ENCODE measurements around the gene ZNF784.
"Not testable (repeated sequence)": the region's sequence is repeated elsewhere in the genome, so short reads cannot be mapped to it uniquely, and the experiment has no call there.

Gene ZNF784

DNA sequence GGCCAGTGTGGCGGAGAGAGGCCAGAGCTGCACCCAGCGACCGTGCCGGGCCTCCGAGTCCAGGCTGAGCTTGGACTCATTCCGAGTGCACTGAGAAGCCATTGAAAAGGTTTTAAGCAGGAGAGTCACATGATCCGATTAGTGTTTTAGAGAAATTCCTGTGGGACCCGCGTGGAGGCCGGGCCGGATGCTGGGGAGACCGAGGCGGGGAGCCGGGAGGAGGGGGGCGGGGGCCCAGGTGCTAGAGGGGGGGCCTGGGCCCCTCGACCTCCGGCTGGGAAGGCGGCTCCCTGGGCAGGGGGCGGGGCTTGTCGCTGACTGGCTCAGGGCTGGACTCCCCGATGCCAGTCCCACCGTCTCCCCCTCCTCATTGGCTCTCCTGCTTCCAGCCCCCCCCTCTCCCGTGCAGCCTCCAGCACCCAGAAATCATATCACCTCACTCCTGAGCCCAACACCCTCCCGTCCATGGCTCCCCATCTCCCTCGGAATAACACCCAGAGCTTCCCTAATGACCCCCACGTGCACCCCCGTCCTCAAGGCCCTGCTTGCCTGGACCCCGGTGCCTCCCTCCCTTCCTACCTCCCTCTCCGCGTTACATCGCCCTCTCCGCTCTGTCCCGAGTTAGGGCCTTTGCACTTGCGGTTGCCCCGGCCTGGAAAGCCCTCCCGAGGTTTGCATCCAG is 38.6 kb downstream of the ZNF784 start:
- WGBS, result 6% methylated on average over 32 of the region's 36 CpGs
- peak overlapping the region; percentile 75 to 93 for H2BK12ac ChIP-seq (ENCODE audit: low read length in 2 of 2)
- no peaks in the 10 kb centered on the region for H3K36me3 ChIP-seq (ENCODE audit: control insufficient read depth in 1 of 2, insufficient read depth in 2 of 2, low read depth in 1 of 2, low read length in 2 of 2)
- peak overlapping the region; percentile 46 to 99 for H3K4ac ChIP-seq (ENCODE audit: low read depth in 1 of 2, low read length in 2 of 2)
- peak overlapping the region; percentile 96 for H2AK5ac ChIP-seq (ENCODE audit: low read length, severe bottlenecking)
- H3K18ac ChIP-seq (ENCODE audit: low read depth in 1 of 2, low read length in 2 of 2), result peak overlapping the region; percentile 91 to 97
- H3K9me3 ChIP-seq (ENCODE audit: control insufficient read depth, low read length), result no peaks in the 10 kb centered on the region
- H2AFZ ChIP-seq (ENCODE audit: low read depth, low read length), result peak overlapping the region; percentile 94
- peak overlapping the region; percentile 72 for H3K4me2 ChIP-seq (ENCODE audit: low read length, poor library complexity, severe bottlenecking)
- peak overlapping the region; percentile 100 for H4K8ac ChIP-seq (ENCODE audit: low read length)
- H3K9ac ChIP-seq (ENCODE audit: low read length), result peak overlapping the region; percentile 80
- peak overlapping the region; percentile 11 to 65 for H3K4me3 ChIP-seq (ENCODE audit: insufficient read depth in 1 of 2, low read depth in 1 of 2, low read length in 2 of 2)
- peak overlapping the region; percentile 98 for H4K91ac ChIP-seq (ENCODE audit: low read length)
- no peaks in the 10 kb centered on the region for H3K79me1 ChIP-seq (replicated peaks; ENCODE audit: low read length, poor library complexity, severe bottlenecking)
- H3K4me1 ChIP-seq (ENCODE audit: control insufficient read depth, insufficient read depth, low read depth, low read length), result peaks cover 34% of the 10 kb centered on the region
- H3K14ac ChIP-seq (ENCODE audit: low read length in 2 of 2), result peak overlapping the region in 1 of 2 experiments; percentile 86
- H3K27ac ChIP-seq (ENCODE audit: low read length, poor library complexity, severe bottlenecking), result peak overlapping the region; percentile 100
- peak overlapping the region in 1 of 2 experiments; percentile 95 for H3K23ac ChIP-seq (ENCODE audit: low read length in 2 of 2)
- peak overlapping the region; percentile 86 for H2BK120ac ChIP-seq (ENCODE audit: low read depth, low read length)
- H2BK15ac ChIP-seq (ENCODE audit: low read depth, poor library complexity, severe bottlenecking), result peak overlapping the region; percentile 29
- peak overlapping the region; percentile 99 for H2BK5ac ChIP-seq (ENCODE audit: low read depth, low read length, poor library complexity, severe bottlenecking)
- H3K27me3 ChIP-seq (ENCODE audit: control insufficient read depth in 1 of 2, insufficient read depth in 1 of 2, low read length in 2 of 2), result no peaks in the 10 kb centered on the region
- peak; percentile 77 for DNase-seq

GRCh38 chr19:55584871-55585270 is 39.5 kb downstream of the ZNF784 start:
- peak overlapping the region; percentile 100 for H3K27ac ChIP-seq (ENCODE audit: low read length, poor library complexity, severe bottlenecking)
- DNase-seq, result no peak
- 85% methylated on average over 11 of the region's 11 CpGs for WGBS
- H3K9ac ChIP-seq (ENCODE audit: low read length), result no peak overlapping the region
- H2BK5ac ChIP-seq (ENCODE audit: low read depth, low read length, poor library complexity, severe bottlenecking), result peak overlapping the region; percentile 74
- no peak overlapping the region for H2BK15ac ChIP-seq (ENCODE audit: low read depth, poor library complexity, severe bottlenecking)
- no peak overlapping the region for H3K4ac ChIP-seq (ENCODE audit: low read depth in 1 of 2, low read length in 2 of 2)
- H3K4me2 ChIP-seq (ENCODE audit: low read length, poor library complexity, severe bottlenecking), result no peak overlapping the region
- no peak overlapping the region for H3K18ac ChIP-seq (ENCODE audit: low read depth in 1 of 2, low read length in 2 of 2)
- H3K79me1 ChIP-seq (replicated peaks; ENCODE audit: low read length, poor library complexity, severe bottlenecking), result no peaks in the 10 kb centered on the region
- no peak overlapping the region for H3K14ac ChIP-seq (ENCODE audit: low read length in 2 of 2)
- H4K8ac ChIP-seq (ENCODE audit: low read length), result no peak overlapping the region
- peaks cover 34% of the 10 kb centered on the region for H3K4me1 ChIP-seq (ENCODE audit: control insufficient read depth, insufficient read depth, low read depth, low read length)
- H2AFZ ChIP-seq (ENCODE audit: low read depth, low read length), result no peak overlapping the region
- no peak overlapping the region for H4K91ac ChIP-seq (ENCODE audit: low read length)
- H3K9me3 ChIP-seq (ENCODE audit: control insufficient read depth, low read length), result no peaks in the 10 kb centered on the region
- peak overlapping the region; percentile 63 for H2AK5ac ChIP-seq (ENCODE audit: low read length, severe bottlenecking)
- no peaks in the 10 kb centered on the region for H3K27me3 ChIP-seq (ENCODE audit: control insufficient read depth in 1 of 2, insufficient read depth in 1 of 2, low read length in 2 of 2)
- H3K23ac ChIP-seq (ENCODE audit: low read length in 2 of 2), result no peak overlapping the region
- peak overlapping the region in 1 of 2 experiments; percentile 12 for H2BK12ac ChIP-seq (ENCODE audit: low read length in 2 of 2)
- H3K4me3 ChIP-seq (ENCODE audit: insufficient read depth in 1 of 2, low read depth in 1 of 2, low read length in 2 of 2), result no peak overlapping the region
- no peaks in the 10 kb centered on the region for H3K36me3 ChIP-seq (ENCODE audit: control insufficient read depth in 1 of 2, insufficient read depth in 2 of 2, low read depth in 1 of 2, low read length in 2 of 2)
- no peak overlapping the region for H2BK120ac ChIP-seq (ENCODE audit: low read depth, low read length)

- H2BK120ac ChIP-seq (ENCODE audit: low read depth, low read length); H3K9ac ChIP-seq (ENCODE audit: low read length); H3K23ac ChIP-seq (ENCODE audit: low read length in 2 of 2); H3K18ac ChIP-seq (ENCODE audit: low read depth in 1 of 2, low read length in 2 of 2); H2BK15ac ChIP-seq (ENCODE audit: low read depth, poor library complexity, severe bottlenecking); H3K4me2 ChIP-seq (ENCODE audit: low read length, poor library complexity, severe bottlenecking); H2AFZ ChIP-seq (ENCODE audit: low read depth, low read length); H2BK12ac ChIP-seq (ENCODE audit: low read length in 2 of 2); H4K91ac ChIP-seq (ENCODE audit: low read length); H4K8ac ChIP-seq (ENCODE audit: low read length); H3K27me3 ChIP-seq (ENCODE audit: control insufficient read depth in 1 of 2, insufficient read depth in 1 of 2, low read length in 2 of 2); H3K9me3 ChIP-seq (ENCODE audit: control insufficient read depth, low read length); H3K36me3 ChIP-seq (ENCODE audit: control insufficient read depth in 1 of 2, insufficient read depth in 2 of 2, low read depth in 1 of 2, low read length in 2 of 2); H2AK5ac ChIP-seq (ENCODE audit: low read length, severe bottlenecking); H3K79me1 ChIP-seq (replicated peaks; ENCODE audit: low read length, poor library complexity, severe bottlenecking); H3K4ac ChIP-seq (ENCODE audit: low read depth in 1 of 2, low read length in 2 of 2); H3K27ac ChIP-seq (ENCODE audit: low read length, poor library complexity, severe bottlenecking); DNase-seq; H2BK5ac ChIP-seq (ENCODE audit: low read depth, low read length, poor library complexity, severe bottlenecking); H3K14ac ChIP-seq (ENCODE audit: low read length in 2 of 2); H3K4me3 ChIP-seq (ENCODE audit: insufficient read depth in 1 of 2, low read depth in 1 of 2, low read length in 2 of 2): not testable (repeated sequence)
- 96% methylated on average over 1 of the region's 8 CpGs for WGBS
- H3K4me1 ChIP-seq (ENCODE audit: control insufficient read depth, insufficient read depth, low read depth, low read length), result peaks cover 41% of the 10 kb centered on the region
These were observed 40.5 kb downstream of the ZNF784 start for GRCh38 chr19:55583897-55584296.

DNA sequence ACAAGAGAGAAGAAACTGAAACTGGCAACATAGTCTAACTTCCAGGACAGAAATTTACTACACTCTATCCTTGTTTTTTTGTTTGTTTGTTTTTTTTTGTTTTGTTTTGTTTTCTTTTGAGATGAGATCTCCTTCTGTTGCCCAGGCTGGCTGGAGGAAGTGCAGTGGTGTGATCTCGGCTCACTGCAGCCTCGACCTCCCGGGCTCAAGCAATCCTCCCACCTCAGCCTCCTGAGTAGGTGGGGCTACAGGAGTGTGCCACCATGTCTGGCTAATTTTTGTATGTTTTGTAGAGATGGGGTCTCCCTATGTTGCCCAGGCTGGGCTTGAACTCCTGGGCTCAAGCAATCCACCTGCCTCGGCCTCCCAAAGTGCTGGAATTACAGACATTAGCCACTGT is 42.1 kb downstream of the ZNF784 start:
- not testable (repeated sequence) for H3K27me3 ChIP-seq (ENCODE audit: control insufficient read depth in 1 of 2, insufficient read depth in 1 of 2, low read length in 2 of 2); H3K14ac ChIP-seq (ENCODE audit: low read length in 2 of 2); H2BK120ac ChIP-seq (ENCODE audit: low read depth, low read length); H3K79me1 ChIP-seq (replicated peaks; ENCODE audit: low read length, poor library complexity, severe bottlenecking); H3K23ac ChIP-seq (ENCODE audit: low read length in 2 of 2); H3K4me3 ChIP-seq (ENCODE audit: insufficient read depth in 1 of 2, low read depth in 1 of 2, low read length in 2 of 2); H4K8ac ChIP-seq (ENCODE audit: low read length); DNase-seq; H3K4ac ChIP-seq (ENCODE audit: low read depth in 1 of 2, low read length in 2 of 2); H2AFZ ChIP-seq (ENCODE audit: low read depth, low read length); H3K9ac ChIP-seq (ENCODE audit: low read length); H2BK12ac ChIP-seq (ENCODE audit: low read length in 2 of 2); H3K9me3 ChIP-seq (ENCODE audit: control insufficient read depth, low read length); H3K18ac ChIP-seq (ENCODE audit: low read depth in 1 of 2, low read length in 2 of 2); H4K91ac ChIP-seq (ENCODE audit: low read length); H3K4me2 ChIP-seq (ENCODE audit: low read length, poor library complexity, severe bottlenecking)
- Histone ChIP-seq H2BK5ac (ENCODE audit: low read depth, low read length, poor library complexity, severe bottlenecking) (peak overlapping the region; percentile 90), H3K27ac (ENCODE audit: low read length, poor library complexity, severe bottlenecking) (peak overlapping the region; percentile 99), H2BK15ac (ENCODE audit: low read depth, poor library complexity, severe bottlenecking) (peak overlapping the region; percentile 32), H2AK5ac (ENCODE audit: low read length, severe bottlenecking) (peak overlapping the region; percentile 83), H3K36me3 (ENCODE audit: control insufficient read depth in 1 of 2, insufficient read depth in 2 of 2, low read depth in 1 of 2, low read length in 2 of 2) (peaks cover 5 to 23% of the 10 kb centered on the region in 2 experiments), H3K4me1 (ENCODE audit: control insufficient read depth, insufficient read depth, low read depth, low read length) (peaks cover 51% of the 10 kb centered on the region)
- WGBS, result 78% methylated on average over 4 of the region's 4 CpGs

All from mesenchymal stem cell (in vitro differentiated cells and primary cell).